HuH-7 (cell line): ENCODE results near the gene GSS.

Source experiments
- DNase-seq: peaks from one replicate; pipeline ENCODE4 v3.0.0; 2011; ENCODE audit warnings: low spot score

Gene GSS

GRCh38 chr20:34993941-34994508 lies 38.4 kb upstream of the GSS start:
- no peak for DNase-seq

GRCh38 chr20:34992751-34993417 lies 37.3 kb upstream of the GSS start:
- no peak for DNase-seq

- no peak for DNase-seq
Measured at GRCh38 chr20:34990661-34991214, 35.1 kb upstream of the GSS start.

GRCh38 chr20:34990231-34990630 lies 34.6 kb upstream of the GSS start:
- DNase-seq, result no peak

GRCh38 chr20:34989670-34990069 lies 34.1 kb upstream of the GSS start:
- no peak for DNase-seq

GRCh38 chr20:34989118-34989517 lies 33.5 kb upstream of the GSS start:
- DNase-seq, result no peak

- DNase-seq, result no peak
Measured at GRCh38 chr20:34988191-34988540, 32.6 kb upstream of the GSS start.

GRCh38 chr20:34987288-34988190 lies 31.9 kb upstream of the GSS start:
- no peak for DNase-seq

GRCh38 chr20:34986311-34987287 lies 31.0 kb upstream of the GSS start:
- no peak for DNase-seq

GRCh38 chr20:34985461-34986310 lies 30.1 kb upstream of the GSS start:
- DNase-seq, result no peak

GRCh38 chr20:34984756-34985261 lies 29.2 kb upstream of the GSS start:
- no peak for DNase-seq

- no peak for DNase-seq
Measured at GRCh38 chr20:34983995-34984735, 28.6 kb upstream of the GSS start.

GRCh38 chr20:34983089-34983820 lies 27.6 kb upstream of the GSS start:
- no peak for DNase-seq

- no peak for DNase-seq
Measured at GRCh38 chr20:34982270-34983088, 26.9 kb upstream of the GSS start.

GRCh38 chr20:34980543-34981233 lies 25.1 kb upstream of the GSS start:
- DNase-seq, result no peak

- no peak for DNase-seq
Measured at GRCh38 chr20:34979366-34980153, 24.0 kb upstream of the GSS start.
